CD14-positive monocyte (primary cell): ENCODE data around the gene SERINC3. TPM values are rescaled to one million over a fixed set of nuclear protein-coding genes. Genes with fewer than 3 reads are reported as not detected.

ENCODE experiments used
- DNase-seq, 3 donors: peaks; one replicate each; pipeline ENCODE4 v3.0.0-alpha.2; 2011 to 2022
- H2AFZ ChIP-seq: 2 replicates; pipeline ENCODE4 v1.6.0; 2012; ENCODE audit warnings: mild to moderate bottlenecking, low read depth, low read length, inconsistent platforms; ENCODE audit not compliant: insufficient read depth, poor library complexity, severe bottlenecking
- H3K27ac ChIP-seq, 2 donors: 1 replicate in 1 of 2; 2 replicates in 1 of 2; pipeline ENCODE4 v1.5.1; 2012 to 2013; ENCODE audit warnings: low read length in 2 of 2, control low read depth in 1 of 2, inconsistent platforms in 1 of 2, low read depth in 1 of 2, mild to moderate bottlenecking in 1 of 2
- H3K27me3 ChIP-seq, 2 donors: one replicate each; pipeline versions ENCODE4 v1.6.0 to v1.6.1; 2011 to 2013; ENCODE audit warnings: low read length in 2 of 2; ENCODE audit not compliant: control insufficient read depth in 2 of 2, insufficient read depth in 2 of 2
- H3K36me3 ChIP-seq, 2 donors: replicated peaks in 1 of 2; 1 replicate in 1 of 2; 2 replicates in 1 of 2; pipeline versions ENCODE4 v1.5.1 to v1.6.1; 2012 to 2013; ENCODE audit warnings: low read length in 2 of 2, control low read depth in 1 of 2, inconsistent platforms in 1 of 2, mild to moderate bottlenecking in 1 of 2; ENCODE audit not compliant: insufficient read depth in 2 of 2, control insufficient read depth in 1 of 2
- H3K4me1 ChIP-seq, 2 donors: 1 replicate in 1 of 2; 2 replicates in 1 of 2; pipeline versions ENCODE4 v1.5.1 to v1.6.1; 2012 to 2013; ENCODE audit warnings: low read length in 2 of 2, control low read depth in 1 of 2, inconsistent platforms in 1 of 2, mild to moderate bottlenecking in 1 of 2, moderate library complexity in 1 of 2; ENCODE audit not compliant: insufficient read depth in 2 of 2, control insufficient read depth in 1 of 2
- H3K4me2 ChIP-seq: replicated peaks from 2 replicates; pipeline ENCODE3; 2012; ENCODE audit warnings: low read length, moderate library complexity, mild to moderate bottlenecking; ENCODE audit not compliant: poor library complexity, severe bottlenecking; ENCODE audit errors: extremely low read depth
- H3K4me3 ChIP-seq, 3 experiments: fragments of 200-600 bp in 1 of 3; sonication (generic) in 1 of 3; replicated peaks in 1 of 3; 1 replicate in 2 of 3; 2 replicates in 1 of 3; pipeline ENCODE4 v1.5.1; 2011 to 2013; ENCODE audit warnings: low read length in 3 of 3, mild to moderate bottlenecking in 3 of 3, control low read depth in 2 of 3, low read depth in 2 of 3, inconsistent platforms in 1 of 3, moderate library complexity in 1 of 3
- H3K79me2 ChIP-seq: 2 replicates; pipeline ENCODE4 v1.6.0; 2012; ENCODE audit warnings: mild to moderate bottlenecking, control low read depth, inconsistent platforms, low read length, moderate library complexity; ENCODE audit not compliant: insufficient read depth
- H3K9ac ChIP-seq: 2 replicates; pipeline ENCODE4 v1.6.0; 2017; ENCODE audit warnings: low read length, mild to moderate bottlenecking; ENCODE audit not compliant: insufficient read depth, poor library complexity, severe bottlenecking
- H3K9me3 ChIP-seq, 2 donors: replicated peaks in 1 of 2; 1 replicate in 1 of 2; 2 replicates in 1 of 2; pipeline versions ENCODE4 v1.5.1 to v1.6.1; 2012 to 2013; ENCODE audit warnings: low read length in 2 of 2, control low read depth in 1 of 2; ENCODE audit not compliant: control insufficient read depth in 1 of 2, insufficient read depth in 1 of 2
- H4K20me1 ChIP-seq: 2 replicates; pipeline ENCODE4 v1.6.0; 2012; ENCODE audit warnings: mild to moderate bottlenecking, low read length, control low read depth, moderate library complexity; ENCODE audit not compliant: insufficient read depth
- H3K27ac Mint-ChIP-seq, 7 donors: one replicate each; pipeline ENCODE4 v1.8.0; 2020; ENCODE audit warnings: mild to moderate bottlenecking in 7 of 7, mixed read lengths in 7 of 7, moderate library complexity in 6 of 7, inconsistent platforms in 2 of 7
- H3K27me3 Mint-ChIP-seq, 3 donors: one replicate each; pipeline ENCODE4 v1.8.0; 2021 to 2022; ENCODE audit warnings: low read depth in 3 of 3, mild to moderate bottlenecking in 3 of 3, mixed read lengths in 3 of 3, moderate library complexity in 3 of 3, inconsistent platforms in 1 of 3
- H3K36me3 Mint-ChIP-seq, 2 donors: one replicate each; pipeline ENCODE4 v1.8.0; 2020; ENCODE audit warnings: mixed read lengths in 2 of 2, inconsistent platforms in 1 of 2, mild to moderate bottlenecking in 1 of 2
- H3K4me1 Mint-ChIP-seq: one replicate; pipeline ENCODE4 v1.8.0; 2020; ENCODE audit warnings: mild to moderate bottlenecking, mixed read lengths
- H3K4me3 Mint-ChIP-seq, 2 donors: one replicate each; pipeline ENCODE4 v1.8.0; 2020; ENCODE audit warnings: mild to moderate bottlenecking in 2 of 2, mixed read lengths in 2 of 2, moderate library complexity in 1 of 2
- H3K9me3 Mint-ChIP-seq, 7 donors: one replicate each; pipeline ENCODE4 v1.8.0; 2020 to 2022; ENCODE audit warnings: mixed read lengths in 7 of 7, mild to moderate bottlenecking in 6 of 7, moderate library complexity in 6 of 7, inconsistent platforms in 2 of 7
- CTCF ChIP-seq: fragments of 200-600 bp; IDR thresholded peaks from one replicate; pipeline ENCODE4 v1.8.0; 2022; ENCODE audit warnings: antibody characterized with exemption, mild to moderate bottlenecking
- WGBS: methylation state at CpG from one replicate; pipeline ENCODE4 v1.1.5; 2013; ENCODE audit warnings: missing lambda C conversion rate; ENCODE audit not compliant: insufficient coverage; 5-methylcytosine and 5-hydroxymethylcytosine counted together
- intact Hi-C, 2 donors: fragments of 100-400 bp; cut with micrococcal nuclease; formaldehyde crosslinking; loops; one replicate each; pipeline versions ENCODE4 v1.15.0 to v1.15.1; 2023
- polyA plus RNA-seq, 3 donors: library from polyadenylated mRNA; depleted of rRNA in 1 of 3; unstranded in 2 of 3; stranded (reverse) in 1 of 3; fragments of 300-500 nt in 2 of 3; fragments of >200 nt in 1 of 3; fragmentation: Illumina TruSeq in 2 of 3; gene quantifications; 1 replicate in 2 of 3; 2 replicates in 1 of 3; pipeline ENCODE4 v1.2.3, GENCODE V29; 2012 to 2021

SERINC3 gene
- polyA plus RNA-seq, 3 donors = 49.8 to 194 (median 157) TPM

GRCh38 chr20:44478206-44478605 is 43.7 kb downstream of the SERINC3 start:
- Histone ChIP-seq H3K4me1 (peaks cover 14 to 17% of the 10 kb centered on the region in 2 donors), H3K4me2 (no peak overlapping the region), H3K9ac (no peak overlapping the region), H3K36me3 (peaks cover 5 to 27% of the 10 kb centered on the region in 2 donors), H3K4me3 (no peak overlapping the region), H3K9me3 (no peaks in the 10 kb centered on the region), H3K27me3 (no peaks in the 10 kb centered on the region), H3K79me2 (no peaks in the 10 kb centered on the region), H2AFZ (no peak overlapping the region), H4K20me1 (no peaks in the 10 kb centered on the region), H3K27ac (no peak overlapping the region)
- no peak for DNase-seq
- H3K4me1 Mint-ChIP-seq = peaks cover 22% of the 10 kb centered on the region
- peaks cover 19 to 31% of the 10 kb centered on the region in 2 donors for H3K36me3 Mint-ChIP-seq
- intact Hi-C loops = loop anchor here (5.0 kb wide), 2 partner anchors 44 to 129 kb away; partner anchors contain the start of gene SERINC3 (in 1 of the 2)
- H3K4me3 Mint-ChIP-seq = no peak overlapping the region
- no peaks in the 10 kb centered on the region for H3K9me3 Mint-ChIP-seq
- WGBS = 96% methylated on average over 2 of the region's 6 CpGs
- H3K27me3 Mint-ChIP-seq = peaks cover 0 to 6% (median 2%) of the 10 kb centered on the region in 3 donors
- TF ChIP-seq CTCF = no peak
- peak overlapping the region in 1 of 7 donors; percentile 31 for H3K27ac Mint-ChIP-seq

- Histone ChIP-seq H3K4me3 (no peak overlapping the region), H2AFZ (no peak overlapping the region), H3K9ac (no peak overlapping the region), H3K9me3 (no peaks in the 10 kb centered on the region), H3K4me1 (peaks cover 14 to 17% of the 10 kb centered on the region in 2 donors), H3K79me2 (no peaks in the 10 kb centered on the region), H3K36me3 (peaks cover 4 to 24% of the 10 kb centered on the region in 2 donors), H3K4me2 (no peak overlapping the region), H3K27ac (no peak overlapping the region), H3K27me3 (no peaks in the 10 kb centered on the region), H4K20me1 (no peaks in the 10 kb centered on the region)
- Mint-ChIP-seq H3K4me3 (no peak overlapping the region), H3K27me3 (peaks cover 0 to 6% (median 4%) of the 10 kb centered on the region in 3 donors), H3K9me3 (no peaks in the 10 kb centered on the region), H3K27ac (no peak overlapping the region), H3K36me3 (peaks cover 18 to 23% of the 10 kb centered on the region in 2 donors), H3K4me1 (peaks cover 22% of the 10 kb centered on the region)
- WGBS = no CpG with 5 or more reads among the region's 3 CpGs
- TF ChIP-seq CTCF = no peak
- DNase-seq = no peak
- intact Hi-C loops = loop anchor here (5.0 kb wide), 2 partner anchors 45 to 130 kb away; partner anchors contain the start of gene SERINC3 (in 1 of the 2)
Observed at GRCh38 chr20:44477151-44477550, 44.7 kb downstream of the SERINC3 start.
